Loucy (cell line): ENCODE results near the gene SLC9A8.
A peak's percentile ranks its signal among the peaks of the same experiment; 100 is the strongest.

Source experiments
- H2AFZ ChIP-seq: fragments of 200-600 bp; sonication (generic); 2 replicates; pipeline ENCODE4 v1.6.0; 2016; ENCODE audit warnings: antibody characterized with exemption, mild to moderate bottlenecking, low read length, moderate library complexity
- H3F3A ChIP-seq: fragments of 200-600 bp; 2 replicates; pipeline ENCODE4 v1.6.0; 2016; ENCODE audit warnings: antibody characterized with exemption, low read depth, mild to moderate bottlenecking
- H3K27me3 ChIP-seq: fragments of 200-600 bp; sonication (generic); 2 replicates; pipeline ENCODE4 v1.6.1; 2014; ENCODE audit warnings: low read length, mild to moderate bottlenecking; ENCODE audit not compliant: insufficient read depth, poor library complexity, severe bottlenecking
- H3K36me3 ChIP-seq: fragments of 200-600 bp; sonication (generic); 2 replicates; pipeline ENCODE4 v1.6.1; 2016; ENCODE audit warnings: low read length; ENCODE audit not compliant: insufficient read depth
- H3K4me1 ChIP-seq: fragments of 200-600 bp; sonication (generic); 2 replicates; pipeline ENCODE4 v1.5.1; 2014; ENCODE audit warnings: low read length, mild to moderate bottlenecking; ENCODE audit not compliant: insufficient read depth, poor library complexity, severe bottlenecking
- H3K4me2 ChIP-seq: fragments of 200-600 bp; sonication (generic); 2 replicates; pipeline ENCODE4 v1.6.0; 2014; ENCODE audit warnings: antibody characterized with exemption, low read length, low read depth, mild to moderate bottlenecking; ENCODE audit not compliant: poor library complexity, severe bottlenecking
- H3K4me3 ChIP-seq: fragments of 200-600 bp; sonication (generic); 2 replicates; pipeline ENCODE4 v1.5.1; 2014; ENCODE audit warnings: low read length, mild to moderate bottlenecking, mixed read lengths; ENCODE audit not compliant: poor library complexity, severe bottlenecking
- H3K79me2 ChIP-seq: fragments of 200-600 bp; sonication (generic); 2 replicates; pipeline ENCODE4 v1.6.1; 2014; ENCODE audit warnings: low read length; ENCODE audit not compliant: insufficient read depth
- H3K9ac ChIP-seq: fragments of 200-600 bp; sonication (generic); 2 replicates; pipeline ENCODE4 v1.6.0; 2014; ENCODE audit warnings: mild to moderate bottlenecking, low read depth, low read length, moderate library complexity; ENCODE audit not compliant: poor library complexity, severe bottlenecking
- H3K9me2 ChIP-seq: fragments of 200-600 bp; sonication (generic); replicated peaks from 2 replicates; pipeline ENCODE4 v1.6.1; 2016; ENCODE audit warnings: low read depth, low read length, mixed read lengths
- H3K9me3 ChIP-seq: fragments of 200-600 bp; sonication (generic); 2 replicates; pipeline ENCODE4 v1.6.1; 2014; ENCODE audit warnings: mild to moderate bottlenecking, antibody characterized with exemption, low read length, low read depth; ENCODE audit not compliant: insufficient read depth
- H4K20me1 ChIP-seq: fragments of 200-600 bp; sonication (generic); 2 replicates; pipeline ENCODE4 v1.6.0; 2014; ENCODE audit warnings: antibody characterized with exemption, low read length, mild to moderate bottlenecking; ENCODE audit not compliant: insufficient read depth, poor library complexity, severe bottlenecking
- CTCF ChIP-seq: fragments of 200-600 bp; sonication (generic); conservative IDR thresholded peaks from 2 replicates; pipeline ENCODE4 v1.5.1; 2014; ENCODE audit warnings: mild to moderate bottlenecking, antibody characterized with exemption, low read length
- EZH2phosphoT487 ChIP-seq: fragments of 200-600 bp; IDR thresholded peaks from 2 replicates; pipeline ENCODE4 v1.6.1; 2018; ENCODE audit warnings: antibody characterized with exemption, mild to moderate bottlenecking, moderate library complexity, borderline replicate concordance

SLC9A8 gene

GRCh38 chr20:49919461-49919860, 106.8 kb downstream of the SLC9A8 start:
- H4K20me1 ChIP-seq: peaks cover 5% of the 10 kb centered on the region
- no peak overlapping the region for H3K4me3 ChIP-seq
- peaks cover 8% of the 10 kb centered on the region for H3K79me2 ChIP-seq
- H3K9me2 ChIP-seq: no peaks in the 10 kb centered on the region
- no peaks in the 10 kb centered on the region for H3K9me3 ChIP-seq
- H3K9ac ChIP-seq: no peak overlapping the region
- no peaks in the 10 kb centered on the region for H3K36me3 ChIP-seq
- H3K27me3 ChIP-seq: no peaks in the 10 kb centered on the region
- no peaks in the 10 kb centered on the region for H3F3A ChIP-seq
- peaks cover 12% of the 10 kb centered on the region for H3K4me1 ChIP-seq
- no peak overlapping the region for H3K4me2 ChIP-seq
- TF ChIP-seq EZH2phosphoT487: no peak
- H2AFZ ChIP-seq: no peak overlapping the region

- no peaks in the 10 kb centered on the region for H3K36me3 ChIP-seq
- no peaks in the 10 kb centered on the region for H3K27me3 ChIP-seq
- no peak overlapping the region for H3K4me2 ChIP-seq
- no peak overlapping the region for H2AFZ ChIP-seq
- no peak for TF ChIP-seq CTCF
- no peak for TF ChIP-seq EZH2phosphoT487
- H3K4me3 ChIP-seq: no peak overlapping the region
- no peaks in the 10 kb centered on the region for H3K9me3 ChIP-seq
- H3K4me1 ChIP-seq: peaks cover 3% of the 10 kb centered on the region
- H4K20me1 ChIP-seq: no peaks in the 10 kb centered on the region
- H3K9ac ChIP-seq: no peak overlapping the region
- no peaks in the 10 kb centered on the region for H3K9me2 ChIP-seq
- no peaks in the 10 kb centered on the region for H3K79me2 ChIP-seq
- no peaks in the 10 kb centered on the region for H3F3A ChIP-seq
Measured at GRCh38 chr20:49924247-49924646, 111.6 kb downstream of the SLC9A8 start.

GRCh38 chr20:49925901-49926454, 113.3 kb downstream of the SLC9A8 start:
- no peak for TF ChIP-seq CTCF
- no peak overlapping the region for H2AFZ ChIP-seq
- H4K20me1 ChIP-seq: no peaks in the 10 kb centered on the region
- H3K9me2 ChIP-seq: no peaks in the 10 kb centered on the region
- H3K4me2 ChIP-seq: no peak overlapping the region
- no peak overlapping the region for H3K4me3 ChIP-seq
- H3K4me1 ChIP-seq: peaks cover 3% of the 10 kb centered on the region
- H3K27me3 ChIP-seq: no peaks in the 10 kb centered on the region
- no peak overlapping the region for H3K9ac ChIP-seq
- H3K9me3 ChIP-seq: no peaks in the 10 kb centered on the region
- no peaks in the 10 kb centered on the region for H3F3A ChIP-seq
- no peaks in the 10 kb centered on the region for H3K36me3 ChIP-seq
- H3K79me2 ChIP-seq: no peaks in the 10 kb centered on the region

- H3K79me2 ChIP-seq: no peaks in the 10 kb centered on the region
- no peaks in the 10 kb centered on the region for H3K36me3 ChIP-seq
- peak overlapping the region; percentile 83 for H2AFZ ChIP-seq
- H3K4me1 ChIP-seq: peaks cover 3% of the 10 kb centered on the region
- peak; percentile 90 for TF ChIP-seq CTCF
- TF ChIP-seq EZH2phosphoT487: no peak
- H3K4me3 ChIP-seq: peak overlapping the region; percentile 34
- H3K9me2 ChIP-seq: no peaks in the 10 kb centered on the region
- no peaks in the 10 kb centered on the region for H3F3A ChIP-seq
- no peaks in the 10 kb centered on the region for H3K9me3 ChIP-seq
- no peaks in the 10 kb centered on the region for H4K20me1 ChIP-seq
- H3K4me2 ChIP-seq: peak overlapping the region; percentile 57
- no peaks in the 10 kb centered on the region for H3K27me3 ChIP-seq
- peak overlapping the region; percentile 1 for H3K9ac ChIP-seq
Measured at GRCh38 chr20:49928411-49929141, 115.9 kb downstream of the SLC9A8 start.
